H1 (cell line): ENCODE data around the gene NPHP4. TPM values are rescaled to one million over a fixed set of nuclear protein-coding genes. Genes with fewer than 3 reads are reported as not detected.

ENCODE experiments used
- CTCF ChIA-PET: fragments of 300-600 bp; sonication (Branson Sonifier 250); formaldehyde crosslinking; loops from one replicate; lab custom pipeline; 2021; ENCODE audit not compliant: partially characterized antibody; lab: Charles Lee
- POLR2A ChIA-PET: fragments of 300-600 bp; sonication (Branson Sonifier 250); formaldehyde crosslinking; loops from one replicate; lab custom pipeline; 2021; ENCODE audit warnings: inconsistent platforms; ENCODE audit not compliant: partially characterized antibody; lab: Charles Lee
- DNase-seq, 2 experiments: peaks; one replicate each; pipeline versions ENCODE4 v3.0.0 to v3.0.0-alpha.2; 2010 to 2022; ENCODE audit warnings: low spot score in 2 of 2, low read depth in 1 of 2, mixed read lengths in 1 of 2
- FAIRE-seq: peaks from 2 replicates; lab custom pipeline; 2011; peaks lifted over from hg19 to GRCh38; lab: Jason Lieb, UNC
- H2AFZ ChIP-seq: 2 replicates; pipeline ENCODE4 v1.8.1; 2012; ENCODE audit warnings: low read length, inconsistent platforms
- H2AK5ac ChIP-seq: 2 replicates; pipeline ENCODE4 v1.6.1; 2013; ENCODE audit warnings: low read depth, low read length
- H2BK120ac ChIP-seq: replicated peaks from 2 replicates; pipeline ENCODE3; 2013; ENCODE audit warnings: low read depth, low read length, inconsistent platforms
- H2BK12ac ChIP-seq: 2 replicates; pipeline ENCODE4 v1.6.1; 2013; ENCODE audit warnings: low read depth, low read length
- H2BK15ac ChIP-seq: 2 replicates; pipeline ENCODE4 v1.6.1; 2013; ENCODE audit warnings: low read length
- H2BK20ac ChIP-seq: 2 replicates; pipeline ENCODE4 v1.6.1; 2013; ENCODE audit warnings: low read length
- H2BK5ac ChIP-seq: 2 replicates; pipeline ENCODE4 v1.6.1; 2013; ENCODE audit warnings: low read depth, low read length
- H3K14ac ChIP-seq: 2 replicates; pipeline ENCODE4 v1.6.1; 2013; ENCODE audit warnings: inconsistent platforms; ENCODE audit not compliant: insufficient read length
- H3K18ac ChIP-seq: 2 replicates; pipeline ENCODE4 v1.6.1; 2013; ENCODE audit warnings: low read length; ENCODE audit errors: extremely low read depth
- H3K23ac ChIP-seq: 2 replicates; pipeline ENCODE4 v1.6.1; 2013; ENCODE audit warnings: inconsistent platforms; ENCODE audit not compliant: insufficient read length
- H3K23me2 ChIP-seq: 2 replicates; pipeline ENCODE4 v1.6.1; 2013; ENCODE audit warnings: low read depth, low read length
- H3K27ac ChIP-seq: 2 replicates; pipeline ENCODE4 v1.6.1; 2011; ENCODE audit warnings: low read depth, low read length, inconsistent platforms
- H3K27me3 ChIP-seq, 4 experiments: replicated peaks in 1 of 4; 1 replicate in 1 of 4; 2 replicates in 3 of 4; pipeline versions ENCODE4 v1.6.1 to v1.8.1; 2011 to 2013; ENCODE audit warnings: low read length in 3 of 4, mild to moderate bottlenecking in 3 of 4, inconsistent platforms in 2 of 4, mixed read lengths in 2 of 4, moderate library complexity in 1 of 4; ENCODE audit not compliant: control insufficient read depth in 3 of 4, insufficient read depth in 3 of 4; ENCODE audit errors: extremely low read depth in 1 of 4
- H3K36me3 ChIP-seq, 4 experiments: 2 replicates each; pipeline versions ENCODE4 v1.6.1 to v1.8.1; 2011 to 2013; ENCODE audit warnings: mild to moderate bottlenecking in 4 of 4, low read length in 3 of 4, moderate library complexity in 2 of 4, control low read depth in 1 of 4, inconsistent platforms in 1 of 4; ENCODE audit not compliant: insufficient read depth in 4 of 4, control insufficient read depth in 2 of 4
- H3K4ac ChIP-seq: replicated peaks from 2 replicates; pipeline ENCODE3; 2013; ENCODE audit warnings: low read length, low read depth, mixed read lengths, inconsistent platforms; ENCODE audit not compliant: insufficient read length
- H3K4me1 ChIP-seq, 4 experiments: replicated peaks in 1 of 4; 1 replicate in 1 of 4; 2 replicates in 3 of 4; pipeline versions ENCODE4 v1.6.1 to v1.8.1; 2011 to 2013; ENCODE audit warnings: low read length in 3 of 4, inconsistent platforms in 2 of 4, mixed read lengths in 1 of 4; ENCODE audit not compliant: insufficient read depth in 4 of 4, control insufficient read depth in 3 of 4
- H3K4me2 ChIP-seq, 2 experiments: 2 replicates each; pipeline versions ENCODE4 v1.6.1 to v1.8.1; 2011 to 2013; ENCODE audit warnings: low read depth in 2 of 2, low read length in 2 of 2, control low read depth in 1 of 2, inconsistent platforms in 1 of 2, mild to moderate bottlenecking in 1 of 2; ENCODE audit not compliant: insufficient read depth in 1 of 2
- H3K4me3 ChIP-seq, 4 experiments: fragments of 200-600, 300-600 bp in 1 of 4; sonication (generic), shearing (Covaris generic), sonication (Bioruptor Twin) in 1 of 4; 2 replicates each; pipeline versions ENCODE4 v1.5.1 to v1.8.1; 2011 to 2016; ENCODE audit warnings: low read length in 4 of 4, low read depth in 3 of 4, control low read depth in 2 of 4, inconsistent platforms in 2 of 4, mild to moderate bottlenecking in 2 of 4, mixed read lengths in 1 of 4, moderate library complexity in 1 of 4; ENCODE audit not compliant: insufficient read depth in 2 of 4; ENCODE audit errors: extremely low read depth in 1 of 4
- H3K56ac ChIP-seq: replicated peaks from 2 replicates; pipeline ENCODE3; 2013; ENCODE audit warnings: low read depth, mild to moderate bottlenecking, mixed read lengths, low read length, inconsistent platforms; ENCODE audit not compliant: insufficient read length
- H3K79me1 ChIP-seq: 2 replicates; pipeline ENCODE4 v1.6.1; 2013; ENCODE audit warnings: low read depth, low read length, control low read depth
- H3K79me2 ChIP-seq, 2 experiments: 2 replicates each; pipeline versions ENCODE4 v1.6.1 to v1.8.1; 2012 to 2013; ENCODE audit warnings: low read length in 2 of 2, mild to moderate bottlenecking in 2 of 2, inconsistent platforms in 1 of 2; ENCODE audit not compliant: insufficient read depth in 2 of 2, control insufficient read depth in 1 of 2
- H3K9ac ChIP-seq, 4 experiments: replicated peaks in 1 of 4; 1 replicate in 1 of 4; 2 replicates in 3 of 4; pipeline versions ENCODE4 v1.6.1 to v1.8.1; 2011 to 2013; ENCODE audit warnings: low read depth in 3 of 4, low read length in 3 of 4, control low read depth in 2 of 4, mild to moderate bottlenecking in 2 of 4, moderate library complexity in 2 of 4, inconsistent platforms in 1 of 4; ENCODE audit errors: extremely low read depth in 1 of 4
- H3K9me3 ChIP-seq, 2 experiments: 2 replicates each; pipeline versions ENCODE4 v1.6.1 to v1.8.1; 2012 to 2013; ENCODE audit warnings: mild to moderate bottlenecking in 2 of 2, moderate library complexity in 2 of 2, control low read depth in 1 of 2, inconsistent platforms in 1 of 2, low read depth in 1 of 2, low read length in 1 of 2, mixed read lengths in 1 of 2; ENCODE audit not compliant: insufficient read depth in 2 of 2
- H4K20me1 ChIP-seq, 2 experiments: replicated peaks in 1 of 2; 2 replicates each; pipeline versions ENCODE3 to v1.8.1; 2011 to 2013; ENCODE audit warnings: inconsistent platforms in 2 of 2, low read length in 2 of 2, mild to moderate bottlenecking in 1 of 2; ENCODE audit not compliant: insufficient read depth in 2 of 2, control insufficient read depth in 1 of 2
- H4K5ac ChIP-seq: 2 replicates; pipeline ENCODE4 v1.6.1; 2013; ENCODE audit warnings: low read length, low read depth, mixed read lengths, inconsistent platforms; ENCODE audit not compliant: insufficient read length
- H4K8ac ChIP-seq: 2 replicates; pipeline ENCODE4 v1.8.0; 2013; ENCODE audit warnings: mild to moderate bottlenecking, moderate library complexity, low read length, inconsistent platforms; ENCODE audit not compliant: insufficient read depth; ENCODE audit errors: extremely low read depth
- H4K91ac ChIP-seq: replicated peaks from 2 replicates; pipeline ENCODE3; 2013; ENCODE audit warnings: low read length, mixed read lengths, inconsistent platforms; ENCODE audit not compliant: insufficient read length
- BRCA1 ChIP-seq: IDR thresholded peaks from 2 replicates; pipeline ENCODE4 v1.6.1; 2012; ENCODE audit warnings: low read depth, low read length, improper control_type of control experiment
- CBX8 ChIP-seq: fragments of 300-800, 300-1000 bp; sonication (generic); IDR thresholded peaks from 2 replicates; pipeline ENCODE4 v1.7.1; 2016; ENCODE audit warnings: low read depth, low read length, borderline replicate concordance
- GTF2F1 ChIP-seq: IDR thresholded peaks from 2 replicates; pipeline ENCODE4 v1.6.1; 2012; ENCODE audit warnings: low read depth, low read length, improper control_type of control experiment, borderline replicate concordance
- KDM1A ChIP-seq: fragments of 200-600, 300-600 bp; sonication (generic); IDR thresholded peaks from 2 replicates; pipeline ENCODE4 v1.7.1; 2016; ENCODE audit warnings: mild to moderate bottlenecking, low read length, borderline replicate concordance
- RXRA ChIP-seq: IDR thresholded peaks from 2 replicates; pipeline ENCODE4 v1.6.1; 2011; ENCODE audit warnings: low read depth, mild to moderate bottlenecking, low read length, moderate library complexity; ENCODE audit not compliant: insufficient read depth
- SUZ12 ChIP-seq: fragments of 200-600 bp; sonication (generic); IDR thresholded peaks from 2 replicates; pipeline ENCODE4 v1.6.1; 2012; ENCODE audit warnings: mild to moderate bottlenecking, inconsistent platforms, low read length, moderate library complexity, mixed read lengths
- TAF1 ChIP-seq: IDR thresholded peaks from 2 replicates; pipeline ENCODE4 v1.6.1; 2011; ENCODE audit warnings: mild to moderate bottlenecking, low read depth, low read length
- WGBS, 2 experiments: shearing (Covaris generic) in 1 of 2; methylation state at CpG; one replicate each; pipeline versions ENCODE4 v1.1.6 to v1.1.7; 2013 to 2015; ENCODE audit warnings: low lambda C conversion rate in 2 of 2, mixed read lengths in 2 of 2, inconsistent platforms in 1 of 2, low coverage in 1 of 2, missing lambda C conversion rate in 1 of 2; ENCODE audit not compliant: insufficient replicate concordance in 2 of 2, insufficient coverage in 1 of 2, insufficient read length in 1 of 2; ENCODE audit errors: extremely low coverage in 1 of 2, missing lambda C conversion rate in 1 of 2; 5-methylcytosine and 5-hydroxymethylcytosine counted together
- polyA plus RNA-seq, 7 experiments: library from polyadenylated mRNA; depleted of rRNA in 3 of 7; stranded (reverse) in 5 of 7; unstranded in 2 of 7; fragments of >200 nt in 5 of 7; fragments of 200-250 nt in 2 of 7; gene quantifications; 1 replicate in 5 of 7; 2 replicates in 1 of 7; 4 replicates in 1 of 7; pipeline versions ENCODE4 v1.2.1 to v1.2.3, GENCODE V29; 2011 to 2013; ENCODE audit warnings: missing spikeins in 2 of 7, mixed read lengths in 2 of 7
- total RNA-seq: library from RNA; stranded (reverse); fragmentation: NEBNext Ultra II Directional; extraction: Animal tissue kit (Norgen Biotek cat#: 25700); gene quantifications from 2 replicates; pipeline ENCODE4 v1.2.1, GENCODE V29; 2021
- TF ChIP-seq, protein P1 (sequence below): IDR thresholded peaks from 2 replicates; pipeline ENCODE4 v1.6.1; 2011; ENCODE audit warnings: low read length, improper control_type of control experiment

NPHP4 gene
- total and polyA plus RNA-seq, 2 of the 8 experiments (the other 6 are each of a cell fraction or from before 2014, with no cell fraction given) = 5.8 to 14.0 TPM

GRCh38 chr1:5895446-5896406, 96.5 kb downstream of the NPHP4 start:
- no peak for FAIRE-seq
- POLR2A ChIA-PET = interaction anchor here (0.7 to 1.8 kb wide), 3 partner anchors 11 to 48 kb away, joined by 3 to 9 read pairs (median 4); no protein-coding TSS in a partner anchor

More at GRCh38 chr1:5895446-5896406, 96.5 kb downstream of the NPHP4 start:
- H2BK5ac ChIP-seq = peak overlapping the region; percentile 48
- H4K8ac ChIP-seq = no peak overlapping the region
- no peak overlapping the region for H3K27ac ChIP-seq
- H3K4me2 ChIP-seq = peak overlapping the region; percentile 65 to 78; a peak in 2 of 4 replicates
- CTCF ChIA-PET = interaction anchor here (0.7 to 4.8 kb wide), 5 partner anchors 10 to 175 kb away, joined by 3 to 58 read pairs (median 5); no protein-coding TSS in a partner anchor
- H4K20me1 ChIP-seq = no peaks in the 10 kb centered on the region
- peak overlapping the region; percentile 44 for H2BK12ac ChIP-seq
- DNase-seq = no peak
- no peaks in the 10 kb centered on the region; a peak in 1 of 7 replicates for H3K27me3 ChIP-seq
- H3K14ac ChIP-seq = no peak overlapping the region
- H3K23ac ChIP-seq = no peak overlapping the region
- WGBS, 2 experiments = 92% methylated on average over 30 of the region's 30 CpGs; no CpG with 5 or more reads in 1 of the 2 experiments
- H2BK120ac ChIP-seq = peak overlapping the region; percentile 89
- H4K5ac ChIP-seq = peak overlapping the region; percentile 62
- H3K23me2 ChIP-seq = no peaks in the 10 kb centered on the region; the same call in 1 of the 2 replicates
- H3K56ac ChIP-seq = no peak overlapping the region
- no peaks in the 10 kb centered on the region; a peak in 1 of 8 replicates for H3K36me3 ChIP-seq
- peak overlapping the region; percentile 75; the same call in 1 of the 2 replicates for H2BK20ac ChIP-seq
- peak overlapping the region; percentile 91 for H2AK5ac ChIP-seq
- H3K79me1 ChIP-seq = peaks cover 2% of the 10 kb centered on the region; the same call in 1 of the 2 replicates
- H2BK15ac ChIP-seq = no peak overlapping the region
- peak overlapping the region in 2 of 4 experiments; percentile 22 to 47; a peak in 3 of 8 replicates for H3K4me3 ChIP-seq
- TF ChIP-seq SUZ12 = no peak
- no peak for TF ChIP-seq CBX8
- TF ChIP-seq, protein P1, sequence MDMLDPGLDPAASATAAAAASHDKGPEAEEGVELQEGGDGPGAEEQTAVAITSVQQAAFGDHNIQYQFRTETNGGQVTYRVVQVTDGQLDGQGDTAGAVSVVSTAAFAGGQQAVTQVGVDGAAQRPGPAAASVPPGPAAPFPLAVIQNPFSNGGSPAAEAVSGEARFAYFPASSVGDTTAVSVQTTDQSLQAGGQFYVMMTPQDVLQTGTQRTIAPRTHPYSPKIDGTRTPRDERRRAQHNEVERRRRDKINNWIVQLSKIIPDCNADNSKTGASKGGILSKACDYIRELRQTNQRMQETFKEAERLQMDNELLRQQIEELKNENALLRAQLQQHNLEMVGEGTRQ = no peak
- TF ChIP-seq TAF1 = no peak
- TF ChIP-seq KDM1A = no peak
- no peak for TF ChIP-seq GTF2F1
- TF ChIP-seq BRCA1 = no peak
- no peak for TF ChIP-seq RXRA
- no peak overlapping the region for H4K91ac ChIP-seq
- no peaks in the 10 kb centered on the region for H3K79me2 ChIP-seq
- H3K4me1 ChIP-seq = peaks cover 4 to 18% (median 12%) of the 10 kb centered on the region in 4 experiments; a peak in 5 of 7 replicates
- no peaks in the 10 kb centered on the region for H3K9me3 ChIP-seq
- no peak overlapping the region for H3K4ac ChIP-seq
- H3K9ac ChIP-seq = no peak overlapping the region; a peak in 1 of 7 replicates
- H2AFZ ChIP-seq = no peak overlapping the region
- H3K18ac ChIP-seq = peak overlapping the region; percentile 73; the same call in 1 of the 2 replicates
